ELF-1 (cell line): ENCODE measurements around the gene APOH.
"Not testable (repeated sequence)": the region's sequence is repeated elsewhere in the genome, so short reads cannot be mapped to it uniquely, and the experiment has no call there.

Experiments used
- DNase-seq: peaks from one replicate; pipeline ENCODE4 v3.0.0-alpha.2; 2016; ENCODE audit warnings: low read depth, low spot score

The APOH gene, protein sequence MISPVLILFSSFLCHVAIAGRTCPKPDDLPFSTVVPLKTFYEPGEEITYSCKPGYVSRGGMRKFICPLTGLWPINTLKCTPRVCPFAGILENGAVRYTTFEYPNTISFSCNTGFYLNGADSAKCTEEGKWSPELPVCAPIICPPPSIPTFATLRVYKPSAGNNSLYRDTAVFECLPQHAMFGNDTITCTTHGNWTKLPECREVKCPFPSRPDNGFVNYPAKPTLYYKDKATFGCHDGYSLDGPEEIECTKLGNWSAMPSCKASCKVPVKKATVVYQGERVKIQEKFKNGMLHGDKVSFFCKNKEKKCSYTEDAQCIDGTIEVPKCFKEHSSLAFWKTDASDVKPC

DNA sequence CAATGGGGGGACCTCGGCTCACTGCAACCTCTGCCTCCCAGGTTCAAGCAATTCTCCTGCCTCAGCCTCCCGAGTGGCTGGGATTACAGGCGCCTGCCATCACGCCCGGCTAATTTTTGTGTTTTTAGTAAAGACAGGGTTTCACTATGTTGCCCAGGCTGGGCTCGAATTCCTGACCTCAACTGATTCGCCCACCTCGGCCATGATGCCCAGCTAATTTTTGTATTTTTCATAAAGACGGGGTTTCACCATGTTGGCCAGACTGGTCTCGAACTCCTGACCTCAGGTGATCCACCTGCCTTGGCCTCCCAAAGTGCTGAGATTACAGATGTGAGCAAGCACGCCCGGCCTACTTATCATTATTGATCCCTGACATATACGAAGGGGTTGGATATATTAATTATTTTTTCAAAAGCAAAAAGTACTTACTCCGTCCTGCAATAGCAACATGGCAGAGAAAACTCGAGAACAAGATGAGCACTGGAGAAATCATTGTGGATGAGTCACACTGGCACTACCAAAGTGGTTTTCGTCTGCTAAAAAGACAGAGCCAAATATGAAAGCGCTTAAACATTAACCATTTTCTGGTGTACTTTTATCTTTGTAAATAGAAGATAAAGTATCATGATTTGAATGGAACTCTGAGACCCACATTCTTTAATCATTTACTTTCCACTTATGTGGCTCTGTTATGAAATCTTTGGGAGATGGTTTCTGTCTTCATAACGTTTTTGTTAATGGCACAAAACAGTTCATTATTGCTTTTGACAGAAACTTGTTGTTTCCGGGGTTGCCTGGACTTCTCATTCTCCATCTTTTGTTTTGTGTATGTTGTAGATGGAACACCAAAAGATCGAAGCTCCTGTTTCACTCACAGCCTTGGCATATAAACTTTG is at the start of gene APOH:
TSS of gene APOH (minus strand) at position 529 of the 896 bp plus-strand sequence. CDS start at position 493, 36 bp downstream.
- no peak for DNase-seq

DNA sequence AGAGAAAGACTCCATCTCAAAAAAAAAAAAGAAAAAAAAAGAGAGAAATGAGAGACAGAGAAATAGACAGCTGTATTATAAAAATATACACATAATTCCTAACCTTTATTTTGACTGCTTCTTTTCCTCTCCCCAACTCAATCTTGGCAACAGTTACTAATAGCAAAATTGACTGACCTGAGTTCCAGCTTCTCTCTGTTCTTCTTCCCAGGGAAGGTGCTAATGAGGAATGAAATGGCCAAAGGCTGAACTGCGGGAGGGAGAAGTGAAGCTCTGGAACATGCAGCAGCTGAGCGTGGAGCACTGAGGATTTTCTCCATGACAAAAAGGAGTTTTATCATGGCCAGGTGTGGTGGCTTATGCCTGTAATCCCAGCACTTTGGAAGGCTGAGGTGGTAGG is 48.0 kb upstream of the APOH start:
- peak; percentile 12 for DNase-seq

DNA sequence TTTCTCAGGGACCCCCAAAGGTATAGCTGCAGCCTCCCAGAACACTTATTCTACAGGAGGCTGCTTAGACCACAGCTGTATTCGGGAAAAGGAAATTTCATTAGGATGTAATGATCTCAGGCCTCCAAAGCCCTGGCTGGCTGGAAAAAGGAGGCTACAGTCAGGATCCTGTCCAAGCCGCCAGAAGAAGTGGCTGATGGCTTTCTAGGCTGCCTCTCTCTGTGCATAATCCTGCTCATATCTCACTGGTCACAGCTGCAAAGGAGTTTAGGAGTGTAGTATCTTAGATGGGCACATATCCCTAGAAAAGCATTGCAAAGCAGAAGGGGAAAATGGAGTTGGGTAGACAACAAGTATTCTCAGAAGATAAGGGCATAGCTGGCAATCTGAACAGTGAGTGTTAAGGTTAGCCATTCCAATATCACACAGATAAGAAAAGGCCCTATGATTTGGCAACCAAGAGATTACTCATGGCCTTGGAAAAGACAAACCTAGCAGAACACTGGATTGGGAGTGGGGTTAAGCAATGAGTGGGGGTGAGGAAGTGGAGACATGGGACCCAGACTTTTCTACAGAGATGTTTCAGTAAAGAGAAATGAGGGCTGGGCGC is 47.2 kb upstream of the APOH start:
- DNase-seq, result no peak

DNA sequence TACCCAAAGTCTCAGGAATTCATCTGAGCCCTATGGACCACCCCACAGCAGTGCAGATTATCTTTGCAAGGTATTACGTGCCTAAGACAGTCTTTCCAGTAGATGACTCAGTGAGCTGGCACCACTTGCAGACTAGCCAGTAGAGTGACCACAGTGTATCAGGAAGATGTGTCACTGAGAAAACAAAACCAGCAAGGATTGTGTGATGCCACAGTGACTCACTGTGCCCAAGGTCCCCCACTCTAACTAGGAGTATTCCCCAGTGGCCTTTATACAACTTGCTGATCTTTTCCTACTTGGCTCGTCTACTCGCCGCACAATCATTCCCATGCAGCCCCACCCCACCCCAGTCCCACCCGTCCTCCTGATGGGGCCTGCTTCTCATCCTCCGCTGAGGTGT is 46.4 kb upstream of the APOH start:
- peak; percentile 8 for DNase-seq

DNA sequence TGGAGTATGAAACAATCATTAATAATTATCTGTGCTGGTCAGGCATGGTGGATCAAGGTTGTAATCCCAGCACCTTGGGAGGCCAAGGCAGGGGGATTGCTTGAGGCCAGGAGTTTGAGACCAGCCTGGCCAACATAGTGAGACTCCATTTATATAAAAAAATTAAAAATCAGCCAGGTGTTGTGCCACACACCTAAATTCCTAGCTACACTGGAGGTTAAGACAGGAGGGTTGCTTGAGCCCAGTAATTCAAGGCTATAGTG is 44.3 kb upstream of the APOH start:
- no peak for DNase-seq

DNA sequence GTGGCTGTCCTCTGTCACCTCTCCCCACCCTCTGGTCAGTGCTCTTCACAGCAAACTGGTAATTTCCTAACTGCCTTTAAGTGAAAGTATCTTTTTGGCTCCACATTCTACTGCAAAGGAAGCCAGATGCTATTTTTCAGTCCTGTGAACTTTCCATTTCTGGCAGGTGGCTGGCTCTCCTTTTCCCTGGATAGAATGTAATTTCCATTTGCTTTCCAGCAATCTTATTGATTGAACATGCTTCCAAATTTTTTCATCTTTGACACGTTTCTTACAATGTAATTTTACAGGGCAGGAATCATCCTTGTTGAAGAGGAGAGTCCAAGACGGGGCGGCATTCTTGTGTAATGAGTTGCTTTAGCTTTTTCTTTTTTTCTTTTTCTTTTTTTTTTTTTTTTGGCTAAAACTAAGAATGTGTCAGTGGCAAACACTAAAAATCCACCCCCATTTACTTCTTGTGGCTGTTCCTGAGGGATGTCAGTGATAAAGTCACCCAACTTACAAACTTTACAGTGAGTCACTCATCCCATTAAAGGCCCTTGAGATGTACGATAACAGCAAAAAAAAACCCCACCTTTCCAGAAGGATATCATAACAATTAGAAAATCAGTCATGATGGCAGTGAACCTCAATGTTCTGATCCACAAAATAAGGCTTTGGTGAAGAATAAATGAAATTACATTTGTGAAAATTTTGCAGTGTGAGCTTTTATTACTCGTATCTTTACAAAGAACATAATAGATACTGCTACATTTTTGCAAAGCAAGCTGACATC is 43.8 kb upstream of the APOH start:
- DNase-seq, result no peak

DNA sequence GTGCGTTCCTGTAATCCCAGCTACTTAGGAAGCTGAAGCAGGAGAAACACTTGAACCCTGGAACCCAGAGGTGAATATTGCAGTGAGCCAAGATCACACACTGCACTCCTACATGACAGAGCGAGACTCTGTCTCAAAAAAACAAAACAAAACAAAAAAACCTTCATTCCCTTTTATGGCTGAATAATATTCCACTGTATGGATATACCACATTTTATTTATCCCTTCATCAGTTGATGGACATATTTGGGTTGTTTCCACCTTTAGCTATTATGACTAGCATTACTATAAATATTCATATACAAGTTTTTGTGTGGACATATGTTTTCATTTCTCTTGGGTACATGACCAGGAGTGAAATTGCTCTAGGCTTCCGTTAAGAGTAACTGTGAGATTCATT is 42.3 kb upstream of the APOH start:
- DNase-seq, result no peak

DNA sequence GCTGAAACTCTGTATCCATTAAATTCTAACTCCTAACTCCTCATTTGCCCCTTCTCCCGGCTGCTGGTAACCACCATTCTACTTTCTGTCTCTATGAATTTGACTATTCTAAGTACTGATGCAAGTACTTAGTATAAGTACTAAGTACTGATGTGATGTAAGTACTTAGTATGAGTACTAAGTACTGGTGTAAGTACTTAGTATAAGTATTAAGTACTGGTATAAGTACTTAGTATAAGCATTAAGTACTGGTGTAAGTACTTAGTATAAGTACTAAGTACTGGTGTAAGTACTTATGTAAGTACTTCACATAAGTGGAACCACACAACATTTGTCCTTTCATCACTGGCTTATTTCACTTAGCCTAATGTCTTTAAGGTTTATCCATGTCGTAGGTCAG is 40.9 kb upstream of the APOH start:
- no peak for DNase-seq

DNA sequence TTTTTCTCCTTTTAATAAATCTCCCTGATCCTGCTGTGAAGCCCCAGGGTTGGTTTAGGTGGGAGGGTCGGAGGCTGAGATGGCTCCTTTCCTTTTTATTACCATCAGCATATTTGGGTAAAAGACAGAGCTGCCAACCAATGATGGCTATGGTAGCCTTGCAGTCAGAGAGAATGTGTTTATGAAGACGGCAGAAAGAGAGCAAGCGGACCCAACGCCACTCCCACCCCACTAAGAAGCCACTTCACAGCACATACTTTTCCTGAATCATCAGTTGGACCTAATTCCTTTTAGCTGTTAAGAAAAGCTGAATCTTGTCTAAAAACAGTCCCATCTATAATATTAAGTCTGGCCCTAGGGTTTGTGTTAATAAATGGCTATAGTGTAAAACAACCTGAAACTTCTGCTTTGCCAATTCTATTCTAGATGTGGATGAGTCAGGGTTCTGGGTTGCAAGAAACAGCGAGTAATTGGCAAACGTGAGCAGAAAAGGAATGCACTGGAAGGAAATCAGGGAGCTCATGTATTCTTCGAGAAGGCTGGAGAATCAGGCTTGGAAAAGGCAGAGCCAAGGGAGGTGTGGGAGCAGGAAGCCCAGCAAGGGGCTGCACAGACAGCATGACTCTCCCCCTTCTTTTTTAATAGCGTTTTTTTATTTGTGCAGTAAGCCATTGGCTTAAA is 39.2 kb upstream of the APOH start:
- no peak for DNase-seq

DNA sequence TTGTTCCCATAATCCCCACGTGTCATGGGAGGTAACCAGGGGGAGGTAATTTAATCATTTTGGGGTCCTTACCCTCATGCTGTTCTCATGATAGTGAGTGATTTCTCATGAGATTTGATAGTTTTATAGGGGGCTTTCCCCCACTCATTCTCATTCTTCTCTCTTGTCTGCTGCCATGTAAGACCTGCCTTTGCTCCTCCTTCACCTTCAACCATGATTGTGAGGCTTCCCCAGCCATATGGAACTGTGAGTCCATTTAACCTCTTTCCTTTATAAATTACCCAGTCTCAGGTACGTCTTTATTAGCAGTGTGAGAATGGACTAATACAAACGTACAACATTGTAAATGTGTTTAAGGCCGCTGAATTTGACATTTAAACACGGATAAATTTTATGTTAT is 35.5 kb upstream of the APOH start:
- DNase-seq, result no peak

DNA sequence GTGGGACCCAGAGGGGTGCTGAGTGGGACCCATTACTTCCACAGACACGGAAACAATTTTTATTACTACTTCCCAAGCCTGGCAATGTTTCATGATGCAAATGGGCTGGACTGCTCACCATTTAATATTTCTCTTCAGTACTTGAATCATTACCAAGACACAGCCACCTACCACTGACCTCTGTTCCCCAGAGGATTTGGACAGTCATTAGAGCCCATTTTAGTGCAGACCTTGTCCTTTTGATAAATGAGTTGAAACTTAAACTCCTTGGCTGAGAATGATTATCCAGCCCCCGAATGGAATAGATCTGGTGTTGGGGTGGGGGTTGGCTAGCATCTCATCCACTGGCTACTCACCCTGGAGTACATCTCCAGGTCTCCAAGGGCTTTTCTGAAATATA is 33.6 kb upstream of the APOH start:
- no peak for DNase-seq

DNA sequence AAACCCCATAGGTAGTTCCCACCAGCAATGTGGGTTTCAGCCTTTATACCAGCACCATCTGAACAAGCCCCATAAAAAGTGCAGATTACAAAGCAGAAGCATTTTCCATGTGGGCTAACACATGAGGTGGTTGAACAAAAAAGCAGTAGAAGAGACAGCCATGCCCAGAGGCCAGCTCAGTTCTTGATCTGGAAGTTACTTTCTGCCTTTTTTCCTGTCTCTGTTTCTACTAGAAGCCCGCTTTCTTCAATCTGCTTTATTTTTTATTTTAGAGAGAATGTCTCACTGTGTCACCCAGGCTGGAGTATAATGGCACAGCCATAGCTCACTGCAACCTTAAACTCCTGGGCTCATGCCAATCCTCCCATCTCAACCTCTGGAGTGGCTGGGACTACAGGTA is 31.5 kb upstream of the APOH start:
- no peak for DNase-seq

DNA sequence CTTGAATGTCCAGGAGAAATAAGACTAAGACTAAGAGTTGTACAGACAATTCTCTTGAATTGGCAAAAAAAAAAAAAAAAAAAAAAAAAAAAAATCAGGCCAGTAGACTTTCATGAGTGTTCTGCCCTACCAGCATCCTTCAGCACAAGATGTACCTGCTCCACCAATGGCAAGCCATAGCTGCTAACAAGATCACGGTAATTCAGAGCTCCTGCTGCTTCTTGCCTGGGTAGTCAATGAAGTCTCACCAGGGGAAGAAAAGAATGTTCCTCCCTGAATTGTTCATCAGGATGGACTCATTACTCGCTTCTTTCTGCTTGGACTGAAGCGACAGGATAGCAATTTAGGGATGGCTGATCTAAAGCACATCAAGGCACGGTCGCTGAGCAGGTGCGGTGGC is 31.1 kb upstream of the APOH start:
- DNase-seq, result no peak

DNA sequence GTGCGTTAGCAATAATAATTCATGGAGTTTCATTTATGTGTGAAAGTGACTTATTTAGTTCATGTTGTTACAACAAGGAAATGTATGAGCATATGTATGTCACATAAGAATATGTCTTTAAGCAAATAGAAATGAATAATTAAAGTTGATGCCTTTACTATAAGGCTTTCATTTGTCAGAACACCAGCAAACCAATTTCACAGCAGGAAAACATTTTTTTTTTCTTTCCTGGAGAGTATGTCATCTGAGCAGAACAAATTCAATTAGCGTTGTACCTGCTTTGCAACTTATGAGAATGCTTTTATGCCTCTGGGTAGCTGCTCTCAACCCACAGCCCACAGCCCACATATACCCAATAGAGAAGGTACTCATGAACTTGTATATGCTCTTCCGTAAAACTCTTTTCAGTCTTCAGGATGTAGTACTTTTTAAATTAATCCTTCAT is 26.3 kb upstream of the APOH start:
- no peak for DNase-seq

DNA sequence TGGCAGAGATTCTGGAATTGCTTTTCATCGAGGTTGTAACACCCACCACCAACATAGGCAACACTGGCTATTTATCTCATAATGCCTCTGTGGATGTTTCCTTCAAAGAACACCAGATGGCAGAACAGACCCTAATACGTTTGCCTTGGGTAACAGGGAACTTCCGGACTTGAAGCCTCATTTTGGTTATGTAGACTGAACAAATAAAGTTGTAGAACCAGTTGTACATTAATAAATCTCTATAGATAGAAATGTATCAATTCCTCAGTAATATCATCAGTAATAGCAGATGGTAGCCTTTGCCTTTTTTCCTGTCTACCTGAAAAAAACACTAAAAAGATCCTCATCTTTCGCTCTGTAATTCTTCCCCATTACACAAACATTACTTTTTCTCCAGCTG is 25.9 kb upstream of the APOH start:
- DNase-seq, result peak; percentile 26

DNA sequence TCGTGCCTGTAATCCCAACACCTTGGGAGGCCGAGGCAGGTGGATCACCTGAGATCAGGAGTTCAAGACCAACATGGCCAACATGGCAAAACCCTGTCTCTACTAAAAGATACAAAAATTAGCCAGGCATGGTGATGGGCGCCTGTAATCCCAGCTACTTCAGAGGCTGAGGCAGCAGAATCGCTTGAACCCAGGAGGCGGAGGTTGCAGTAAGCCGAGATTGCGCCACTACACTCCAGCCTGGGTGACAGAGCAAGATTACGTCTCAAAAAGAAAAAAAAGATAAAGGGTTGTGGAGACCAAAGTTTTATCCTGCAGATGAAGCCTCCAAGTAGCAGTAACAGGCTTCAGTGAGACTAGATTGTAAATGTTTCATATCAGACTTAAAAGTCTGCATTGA is 24.2 kb upstream of the APOH start:
- DNase-seq, result not testable (repeated sequence)

DNA sequence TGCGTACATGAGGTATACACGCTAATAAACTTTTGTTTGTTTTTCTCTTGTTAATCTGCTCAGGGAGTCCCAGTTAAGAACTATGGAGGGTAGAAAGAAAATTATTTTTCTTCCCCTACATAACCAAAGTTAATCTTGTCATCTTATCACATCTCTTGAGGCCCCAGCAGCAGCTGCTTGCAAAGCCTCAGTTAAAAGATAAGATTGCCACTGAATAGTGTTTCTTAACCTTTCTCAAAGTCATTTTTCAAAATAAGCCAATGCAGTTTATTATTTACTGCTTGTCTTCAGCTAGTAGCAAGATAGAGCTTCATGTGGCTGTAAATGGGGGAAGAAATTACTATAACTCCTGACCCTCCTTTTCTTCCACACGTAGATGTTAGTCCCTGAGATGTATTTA is 21.5 kb upstream of the APOH start:
- DNase-seq, result no peak

DNA sequence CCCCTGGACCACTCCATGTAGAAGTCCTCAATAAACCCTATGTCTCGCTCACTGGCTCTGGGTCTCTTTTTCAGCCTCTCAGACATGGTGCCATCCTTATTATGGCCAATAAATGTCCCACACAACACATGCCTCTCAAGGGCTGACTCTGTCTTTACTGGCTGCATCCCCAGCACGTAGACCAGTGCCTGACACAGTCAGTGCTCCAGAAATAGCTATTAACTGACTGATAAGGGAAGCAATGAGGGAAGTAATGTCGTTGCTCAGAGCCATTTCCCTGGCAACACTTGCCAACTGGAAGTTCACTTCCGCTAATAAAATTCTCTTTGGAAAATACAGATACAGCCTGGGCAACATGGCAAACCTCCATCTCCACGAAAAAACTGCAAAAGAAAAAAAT is 19.1 kb upstream of the APOH start:
- no peak for DNase-seq

DNA sequence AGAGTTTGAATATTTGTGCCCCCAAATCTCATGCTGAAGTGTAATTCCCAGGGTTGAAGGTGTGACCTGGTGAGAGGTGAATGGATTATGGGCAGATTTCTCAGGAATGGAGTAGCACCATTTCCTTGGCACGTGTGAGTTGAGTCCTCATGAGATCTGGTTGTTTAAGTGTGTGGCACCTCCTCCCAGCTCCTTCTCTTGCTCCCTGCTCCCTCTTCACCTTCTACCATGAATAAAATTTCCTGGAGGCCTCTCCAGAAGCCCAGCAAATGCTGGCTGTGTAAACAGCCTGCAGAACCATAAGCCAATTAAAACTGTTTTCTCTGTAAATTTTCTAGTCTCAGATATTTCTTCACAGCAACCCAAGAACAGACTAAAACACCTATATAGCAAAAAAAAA is 12.6 kb upstream of the APOH start:
- no peak for DNase-seq

DNA sequence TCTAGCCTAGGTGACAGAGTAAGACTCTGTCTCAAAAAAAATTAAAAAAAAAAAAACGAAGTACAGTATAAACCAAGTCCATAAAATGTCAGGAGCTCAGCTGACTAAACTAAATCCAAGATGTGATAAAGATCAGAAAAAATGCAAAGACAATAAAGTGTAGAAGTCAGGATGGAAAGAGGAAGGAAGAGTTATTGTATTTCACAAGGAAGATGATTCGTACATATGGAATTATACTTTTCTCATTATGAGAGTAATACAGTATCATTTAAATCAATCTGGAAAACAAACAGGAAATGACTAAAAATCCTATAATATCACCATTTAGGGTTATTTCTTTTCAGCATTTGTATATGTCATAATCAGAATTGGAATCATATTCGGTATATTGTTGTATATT is 11.4 kb upstream of the APOH start:
- no peak for DNase-seq

DNA sequence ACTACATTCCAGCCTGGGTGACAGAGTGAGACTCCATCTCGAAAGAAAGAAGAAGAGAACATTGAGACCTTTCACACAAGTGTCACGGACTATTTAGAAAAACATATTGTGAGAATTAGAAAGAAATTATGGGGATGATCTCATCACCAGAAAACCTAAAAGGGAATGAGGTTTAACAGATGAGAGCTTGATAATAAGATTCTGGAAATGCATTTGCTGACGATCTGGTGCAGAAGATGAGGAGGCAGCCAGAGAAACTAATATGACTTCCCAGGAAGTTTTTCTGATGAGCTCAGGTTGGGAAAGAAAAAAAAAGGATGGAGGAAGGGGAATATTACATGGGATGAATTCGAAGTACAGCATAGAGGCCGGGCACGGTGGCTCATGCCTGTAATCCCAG is 10.8 kb upstream of the APOH start:
- no peak for DNase-seq
